T-helper 1 cell treated with Interleukin-12 subunit alpha and Interleukin-12 subunit beta and Interleukin-4 antibody, amounts not matched to agents 30 ng/mL and 1 ng/mL, for 36 hours (primary cell): ENCODE results near the gene SELL. TPM values are rescaled to one million over a fixed set of nuclear protein-coding genes. Genes with fewer than 3 reads are reported as not detected.
"Not testable (repeated sequence)": the region's sequence is repeated elsewhere in the genome, so short reads cannot be mapped to it uniquely, and the experiment has no call there.

Experiments used
- intact Hi-C: fragments of 100-400 bp; cut with micrococcal nuclease; formaldehyde crosslinking; loops from one replicate; pipeline ENCODE4 v1.15.1; 2024
- total RNA-seq: library from RNA; stranded (reverse); gene quantifications from 2 replicates; pipeline ENCODE4 v1.2.3, GENCODE V29; 2022

The SELL gene
- total RNA-seq, 1 donor from 2014 or later = 330 TPM

DNA sequence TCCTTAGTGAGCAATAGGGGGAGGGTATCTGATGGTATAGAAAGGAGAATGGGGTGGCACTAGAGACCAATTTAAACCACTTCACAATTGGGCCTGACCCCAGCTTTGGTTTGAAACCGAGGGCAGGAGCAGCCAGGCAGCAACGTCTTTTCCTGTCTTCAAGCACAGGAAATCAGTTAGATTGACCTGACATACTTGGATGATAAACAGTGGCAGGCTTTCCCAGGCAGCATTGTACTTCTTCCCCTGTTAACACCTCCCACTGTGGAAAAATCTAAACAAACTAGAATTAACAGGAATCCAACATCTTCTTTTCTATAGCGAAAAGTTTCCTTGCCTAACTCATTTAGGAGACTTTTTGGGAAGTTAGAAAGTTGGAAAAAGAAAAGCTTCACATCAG is 40.6 kb downstream of the SELL start:
- intact Hi-C loops = no loop called here

DNA sequence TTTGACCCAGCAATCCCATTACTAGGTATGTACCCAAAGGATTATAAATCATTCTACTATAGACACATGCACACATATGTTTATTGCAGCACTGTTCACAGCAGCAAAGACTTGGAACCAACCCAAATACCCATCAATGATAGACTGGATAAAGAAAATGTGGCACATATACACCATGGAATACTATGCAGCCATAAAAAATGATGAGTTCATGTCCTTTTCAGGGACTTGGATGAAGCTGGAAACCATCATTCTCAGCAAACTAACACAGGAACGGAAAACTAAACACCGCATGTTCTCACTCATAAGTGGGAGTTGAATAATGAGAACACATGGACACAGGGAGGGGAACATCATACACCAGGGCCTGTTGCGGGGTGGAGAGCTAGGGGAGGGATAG is 41.2 kb downstream of the SELL start:
- intact Hi-C loops = not testable (repeated sequence)

DNA sequence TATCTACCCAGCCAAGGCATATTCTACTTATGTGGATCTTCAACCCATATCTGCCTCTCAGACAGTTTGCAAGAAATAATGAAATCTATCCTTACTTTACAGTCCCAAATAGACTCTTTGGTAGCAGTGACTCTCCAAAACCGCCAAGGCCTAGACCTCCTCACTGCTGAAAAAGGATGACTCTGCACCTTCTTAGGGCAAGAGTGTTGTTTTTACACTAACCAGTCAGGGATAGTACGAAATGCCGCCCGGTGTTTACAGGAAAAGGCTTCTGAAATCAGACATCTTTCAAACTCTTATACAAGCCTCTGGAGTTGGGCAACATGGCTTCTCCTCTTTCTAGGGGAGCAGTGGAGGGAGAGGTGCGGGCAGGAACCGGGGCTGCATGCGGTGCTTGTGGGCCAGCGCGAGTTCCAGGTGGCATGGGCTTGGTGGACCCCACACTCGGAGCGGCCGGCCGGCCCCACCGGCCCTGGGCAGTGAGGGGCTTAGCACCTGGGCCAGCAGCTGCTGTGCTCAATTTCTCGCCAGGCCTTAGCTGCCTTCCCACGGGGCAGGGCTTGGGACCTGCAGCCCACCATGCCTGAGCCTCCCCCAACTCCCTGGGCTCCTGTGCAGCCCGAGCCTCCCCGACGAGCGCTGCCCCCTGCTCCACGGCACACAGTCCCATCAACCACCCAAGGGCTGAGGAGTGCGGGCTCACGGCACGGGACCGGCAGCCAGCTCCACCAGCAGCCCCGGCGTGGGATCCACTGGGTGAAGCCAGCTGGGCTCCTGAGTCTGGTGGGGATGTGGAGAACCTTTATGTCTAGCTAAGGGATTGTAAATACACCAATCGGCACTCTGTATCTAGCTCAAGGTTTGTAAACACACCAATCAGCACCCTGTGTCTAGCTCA is 43.5 kb downstream of the SELL start:
- intact Hi-C loops = loop anchor here (1.0 kb wide), 5 partner anchors 26 to 226 kb away; partner anchors contain the start of gene METTL18

DNA sequence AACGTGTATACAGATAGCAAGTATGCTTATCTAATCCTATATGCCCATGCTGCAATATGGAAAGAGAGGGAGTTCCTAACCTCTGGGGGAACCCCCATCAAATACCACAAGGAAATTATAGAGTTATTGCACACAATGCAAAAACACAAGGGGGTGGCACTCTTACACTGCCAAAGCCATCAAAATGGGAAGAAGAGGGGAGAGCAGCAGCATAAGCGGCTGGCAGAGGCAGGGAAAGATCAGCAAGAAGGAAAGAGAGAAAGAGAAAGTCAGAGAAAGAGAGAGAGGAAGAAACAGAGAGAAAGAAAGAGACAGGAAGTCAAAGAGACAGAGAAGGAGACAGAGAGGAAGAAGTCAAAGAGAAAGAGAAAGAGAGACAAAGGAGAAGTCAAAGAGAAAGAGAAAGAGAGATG is 44.2 kb downstream of the SELL start:
- intact Hi-C loops = loop anchor here (1.0 kb wide), 5 partner anchors 27 to 227 kb away; partner anchors contain the start of gene METTL18

DNA sequence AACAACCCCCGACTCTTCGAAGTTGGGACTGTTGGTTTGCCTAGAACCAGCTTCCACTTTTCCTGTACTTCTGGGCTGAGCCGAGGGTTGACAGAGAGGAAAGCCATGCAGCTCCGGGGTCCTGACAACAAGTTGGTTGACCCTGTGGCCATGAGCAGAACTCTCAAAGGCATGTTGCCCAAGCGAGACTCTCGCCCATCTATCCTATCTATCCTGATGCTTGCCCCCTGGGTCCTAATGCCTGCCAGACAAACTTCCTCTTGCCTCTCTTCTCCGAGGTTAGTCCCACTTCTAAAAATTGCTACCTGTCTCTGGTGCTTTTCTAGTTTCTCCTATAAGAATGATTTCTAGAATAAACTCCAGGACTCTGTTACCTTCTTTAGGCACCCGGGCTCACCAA is 48.7 kb downstream of the SELL start:
- intact Hi-C loops = not testable (repeated sequence)

DNA sequence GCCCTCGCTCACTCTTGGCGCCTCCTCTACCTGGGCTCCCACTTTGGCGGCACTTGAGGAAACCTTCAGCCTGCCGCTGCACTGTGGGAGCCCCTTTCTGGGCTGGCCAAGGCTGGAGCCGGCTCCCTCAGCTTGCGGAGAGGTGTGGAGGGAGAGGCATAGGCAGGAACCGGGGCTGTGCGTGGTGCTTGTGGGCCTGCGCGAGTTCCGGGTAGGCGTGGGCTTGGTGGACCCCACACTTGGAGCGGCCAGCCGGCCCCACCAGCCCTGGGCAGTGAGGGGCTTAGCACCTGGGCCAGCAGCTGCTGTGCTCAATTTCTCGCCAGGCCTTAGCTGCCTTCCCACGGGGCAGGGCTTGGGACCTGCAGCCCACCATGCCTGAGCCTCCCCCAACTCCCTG is 50.4 kb downstream of the SELL start:
- intact Hi-C loops = not testable (repeated sequence)

DNA sequence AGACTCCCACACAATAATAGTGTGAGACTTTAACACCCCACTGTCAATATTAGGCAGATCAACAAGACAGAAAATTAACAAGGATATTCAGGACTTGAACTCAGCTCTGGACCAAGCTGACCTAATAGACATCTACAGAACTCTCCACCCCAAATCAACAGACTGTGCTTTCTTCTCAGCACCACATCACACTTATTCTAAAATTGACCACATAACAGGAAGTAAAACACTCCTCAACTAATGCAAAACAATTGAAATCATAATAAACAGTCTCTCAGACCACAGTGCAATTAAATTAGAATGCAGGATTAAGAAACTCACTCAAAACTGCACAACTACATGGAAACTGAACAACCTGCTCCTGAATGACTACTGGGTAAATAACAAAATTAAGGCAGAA is 52.6 kb downstream of the SELL start:
- intact Hi-C loops = loop anchor here (5.0 kb wide), 2 partner anchors 34 to 36 kb away; no protein-coding TSS in a partner anchor

DNA sequence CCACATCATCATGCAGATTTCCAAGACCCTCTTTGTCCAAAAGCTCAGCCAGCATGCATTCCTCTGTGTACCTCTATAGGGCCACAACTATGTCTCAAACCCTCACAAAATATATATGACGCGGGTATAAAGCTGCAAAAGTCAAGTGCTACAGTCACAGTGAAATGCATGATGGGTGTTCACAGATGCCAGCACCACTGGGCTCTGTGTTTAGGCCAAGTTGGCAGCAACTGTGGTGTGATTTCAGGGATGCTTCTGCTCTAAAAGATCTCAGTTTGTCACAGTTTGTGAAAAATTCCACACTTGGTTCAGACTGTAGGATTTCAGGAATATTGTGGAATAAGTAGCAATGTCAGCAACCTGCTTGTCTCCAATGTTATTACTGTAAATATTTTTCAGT is 57.5 kb downstream of the SELL start:
- intact Hi-C loops = loop anchor here (5.0 kb wide), 1 partner anchor 47 kb away; no protein-coding TSS in a partner anchor

DNA sequence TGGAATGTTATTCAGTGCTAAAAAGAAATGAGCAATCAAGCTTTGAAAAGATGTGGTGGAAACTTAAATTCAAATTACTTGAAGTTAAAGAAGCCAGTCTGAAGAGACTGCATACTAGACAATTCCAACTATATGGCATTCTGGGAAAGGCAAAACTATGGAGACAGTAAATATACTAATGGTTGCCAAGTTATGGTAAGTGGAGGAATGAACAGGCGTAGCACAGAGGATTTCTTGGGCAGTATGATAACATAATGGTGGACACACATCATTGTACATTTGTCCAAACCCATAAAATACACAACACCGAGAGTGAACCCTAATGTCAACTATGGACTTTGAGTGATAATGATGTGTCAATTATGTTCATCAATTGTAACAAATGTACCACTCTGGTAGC is 60.4 kb downstream of the SELL start:
- intact Hi-C loops = loop anchor here (5.0 kb wide), 1 partner anchor 44 kb away; no protein-coding TSS in a partner anchor

DNA sequence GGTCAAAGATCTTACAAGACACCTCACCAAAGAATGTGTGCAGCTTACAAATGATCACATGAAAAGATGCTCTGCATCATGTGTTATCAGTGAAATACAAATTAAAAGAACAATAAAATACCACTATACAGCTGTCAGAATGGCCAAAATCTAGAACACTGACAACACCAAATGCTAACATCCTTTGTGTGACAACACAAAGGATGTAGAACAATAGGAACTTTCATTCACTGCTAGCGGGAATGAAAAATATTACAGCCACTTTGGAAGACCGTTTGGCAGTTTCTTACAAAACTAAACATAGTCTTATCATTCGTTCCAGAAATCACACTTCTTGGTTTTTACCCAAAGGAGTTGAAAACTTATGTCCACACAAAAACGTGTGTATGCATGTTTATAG is 60.9 kb downstream of the SELL start:
- intact Hi-C loops = loop anchor here (5.0 kb wide), 1 partner anchor 43 kb away; no protein-coding TSS in a partner anchor

DNA sequence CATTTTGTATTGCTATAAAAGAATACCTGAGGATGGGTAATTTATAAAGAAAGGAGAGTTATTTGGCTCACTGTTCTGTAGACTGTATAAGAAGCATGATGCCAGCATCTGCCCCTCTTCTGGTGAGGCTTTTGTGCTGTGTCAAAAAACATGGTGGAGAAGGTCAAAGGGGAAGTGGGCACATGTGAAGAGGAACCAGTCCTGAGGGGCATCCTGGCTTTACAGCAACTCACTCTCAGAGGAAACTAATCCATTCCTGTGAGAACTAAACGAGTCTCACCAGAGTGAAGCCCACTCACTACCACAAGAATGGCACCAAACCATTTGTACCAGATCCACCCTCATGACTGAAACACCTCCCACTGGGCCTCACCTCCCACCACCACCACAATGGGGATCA is 62.7 kb downstream of the SELL start:
- intact Hi-C loops = no loop called here

DNA sequence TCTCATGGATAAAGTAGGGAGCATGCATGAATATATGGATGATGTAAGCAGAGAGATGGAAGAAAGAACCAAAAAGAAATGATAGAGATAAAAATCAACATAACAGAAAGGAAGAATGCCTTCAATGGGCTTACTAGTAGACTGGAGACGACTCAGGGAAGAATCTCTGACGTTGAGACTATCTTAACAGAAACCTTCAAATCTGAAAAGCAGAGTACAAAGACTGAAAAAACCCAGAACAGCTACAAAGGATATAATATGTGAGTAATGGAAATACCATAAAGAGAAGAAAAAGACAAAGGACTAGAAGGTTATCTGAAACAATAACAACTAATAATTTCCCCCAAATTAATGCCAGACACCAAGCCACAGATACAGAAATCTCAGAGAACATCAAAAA is 63.2 kb downstream of the SELL start:
- intact Hi-C loops = no loop called here

DNA sequence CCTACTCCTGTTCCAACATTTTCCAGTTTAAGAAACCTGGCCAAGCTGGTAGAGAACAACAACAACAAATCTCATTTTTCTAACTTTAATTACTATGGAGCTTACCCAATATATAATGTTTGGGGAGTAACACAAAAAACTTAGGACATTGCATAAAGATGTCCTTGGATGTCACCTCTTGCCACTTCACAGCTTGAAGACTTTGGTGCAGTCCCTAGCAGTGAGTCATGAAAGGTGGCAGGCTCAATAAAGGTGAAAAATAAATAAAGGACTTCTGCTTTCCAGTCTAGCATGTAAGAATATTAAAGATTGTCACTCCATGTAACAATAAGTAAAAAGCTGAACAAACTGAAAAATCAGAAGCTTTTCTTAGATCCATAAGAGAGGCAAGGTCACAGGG is 63.9 kb downstream of the SELL start:
- intact Hi-C loops = no loop called here

DNA sequence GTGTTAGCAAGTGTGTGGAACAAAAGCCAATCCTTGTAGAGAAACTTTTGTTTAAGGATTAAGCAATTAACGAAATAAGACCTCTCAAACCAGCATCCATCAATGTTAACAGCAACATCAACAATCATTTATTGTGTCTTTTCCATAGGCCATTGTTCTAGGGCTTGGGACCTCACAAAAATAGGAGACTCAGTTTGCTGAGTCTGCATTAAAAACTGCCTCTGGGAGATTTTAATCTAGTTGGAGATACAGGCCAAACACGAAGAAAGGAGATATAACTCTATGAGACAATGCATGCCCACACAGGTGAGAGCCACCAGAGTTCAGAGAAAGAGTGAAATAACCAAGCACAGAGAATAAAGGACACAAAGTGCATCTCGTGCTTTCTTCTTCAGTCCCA is 67.1 kb downstream of the SELL start:
- intact Hi-C loops = no loop called here

Other genes with a start within 250 kb of the SELL start
- gene SLC19A2, start 225.7 kb downstream of the SELL start, total RNA-seq = 7.1 and 8.0 TPM in 2 replicates
- 16.7 and 17.5 TPM in 2 replicates for gene F5, start 125.1 kb downstream of the SELL start, total RNA-seq
- gene SELP, start 81.5 kb downstream of the SELL start, total RNA-seq = 0.15 and 0.24 TPM in 2 replicates
- gene SELE, start 22.5 kb upstream of the SELL start, total RNA-seq = not detected in 2 replicates
- gene METTL18, start 83.3 kb upstream of the SELL start, total RNA-seq = 11.8 and 12.1 TPM in 2 replicates
- gene SCYL3, start 182.3 kb upstream of the SELL start, total RNA-seq = 17.0 and 17.7 TPM in 2 replicates